ENCODE measurements around the gene RCHY1. TPM values are rescaled to one million over a fixed set of nuclear protein-coding genes. Genes with fewer than 3 reads are reported as not detected.

Gene RCHY1
- polyA plus RNA-seq, 5 donors = 31.9 to 47.3 (median 44.0) TPM

DNA sequence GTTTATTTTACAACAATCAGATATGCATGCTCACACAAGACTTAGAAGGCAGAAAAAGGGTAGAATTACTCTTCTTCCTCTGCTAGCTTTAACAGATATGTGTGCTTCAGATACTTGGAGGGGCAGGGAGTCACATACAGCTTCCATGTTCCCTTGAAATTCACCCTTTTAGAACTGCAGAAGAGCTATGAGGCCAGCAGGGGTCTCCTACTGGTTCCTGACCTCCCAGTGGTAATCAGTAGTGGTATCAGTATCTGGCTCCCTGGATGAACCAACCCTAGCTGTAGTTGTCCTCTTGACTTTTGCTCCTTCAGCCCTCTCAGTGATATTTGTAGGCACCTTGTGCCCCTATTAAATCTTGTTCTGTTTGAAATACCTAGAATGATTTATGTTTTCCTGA lies 81.5 kb downstream of the RCHY1 start:
- DNase-seq = no peak

DNA sequence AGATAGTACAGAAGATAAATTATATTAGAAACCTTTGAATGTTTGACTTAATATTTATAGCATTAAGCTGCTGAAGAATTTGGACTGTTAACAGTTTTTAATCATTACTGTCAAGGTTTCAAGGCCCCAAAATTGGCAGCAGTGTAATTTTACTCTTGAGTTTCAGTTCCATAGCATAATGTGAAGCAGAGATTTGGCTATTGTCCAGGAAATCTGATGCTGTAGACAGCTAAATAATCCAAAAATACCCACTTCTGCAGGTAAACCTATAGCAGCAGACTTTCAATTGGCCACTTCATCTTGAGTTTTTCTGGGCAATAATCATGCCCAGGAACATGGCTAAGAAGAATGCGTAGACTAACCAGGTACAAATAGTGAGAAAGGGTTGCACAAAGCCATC lies 85.0 kb downstream of the RCHY1 start:
- no peak for DNase-seq

Other genes starting within 250 kb of the RCHY1 start
- 10 to 100 TPM; 17.8 to 39.9 (median 32.4) TPM for gene THAP6, start 70 bp upstream of the RCHY1 start, polyA plus RNA-seq (ENCODE audit: insufficient read depth in 1 of 5, insufficient read length in 5 of 5, low replicate concordance in 1 of 5)
- gene ODAPH, start 41.7 kb upstream of the RCHY1 start, polyA plus RNA-seq (ENCODE audit: insufficient read depth in 1 of 5, insufficient read length in 5 of 5, low replicate concordance in 1 of 5) = under 1 TPM in 3 of 5 donors, not detected in 2; 0.08 to 0.64 (median 0.19) TPM
- 1 to 10 TPM; 2.4 to 6.2 (median 5.5) TPM for gene CDKL2, start 116.1 kb upstream of the RCHY1 start, polyA plus RNA-seq (ENCODE audit: insufficient read depth in 1 of 5, insufficient read length in 5 of 5, low replicate concordance in 1 of 5)
- 100 to 1,000 TPM in 4 of 5 donors, 10 to 100 TPM in 1; 97.6 to 157 (median 127) TPM for gene G3BP2, start 159.0 kb upstream of the RCHY1 start, polyA plus RNA-seq (ENCODE audit: insufficient read depth in 1 of 5, insufficient read length in 5 of 5, low replicate concordance in 1 of 5)
- gene USO1, start 210.2 kb upstream of the RCHY1 start, polyA plus RNA-seq (ENCODE audit: insufficient read depth in 1 of 5, insufficient read length in 5 of 5, low replicate concordance in 1 of 5) = 10 to 100 TPM; 65.2 to 87.4 (median 76.7) TPM